ENCODE results near the gene ENTR1.

Gene ENTR1

DNA sequence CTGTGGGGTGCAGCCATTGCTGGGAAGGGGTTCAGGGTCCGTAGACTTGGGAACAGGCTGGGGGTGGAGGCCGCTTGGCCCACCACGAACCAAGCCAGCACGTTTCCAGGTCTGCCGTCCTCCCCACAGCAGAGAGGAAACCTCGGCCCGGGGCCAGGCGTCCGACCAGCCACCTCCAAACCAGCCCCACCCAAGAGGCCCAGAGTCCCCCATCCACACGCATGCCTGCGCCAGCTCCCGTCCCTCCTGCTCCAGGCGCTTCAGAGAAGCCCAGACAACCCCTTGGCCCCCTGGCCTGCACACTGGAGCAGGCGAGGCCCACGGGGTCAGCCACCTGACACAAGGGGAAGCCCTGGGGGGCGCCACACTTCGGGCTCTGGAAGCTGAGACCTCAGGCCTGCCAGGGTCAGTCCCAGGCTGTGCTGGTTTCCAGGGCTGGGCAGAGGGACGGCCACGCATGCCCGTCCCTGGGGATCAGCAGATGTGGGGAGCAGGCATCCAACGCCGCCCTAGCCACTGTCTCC, 53.1 kb downstream of the ENTR1 start:
- in situ Hi-C loops (cut with HindIII; ENCODE audit: low pct_ligation_motif_present, low pct_unique_long_range_greater_than_20kb, low sequenced_read_pairs) = no loop called here
- no peak for DNase-seq

DNA sequence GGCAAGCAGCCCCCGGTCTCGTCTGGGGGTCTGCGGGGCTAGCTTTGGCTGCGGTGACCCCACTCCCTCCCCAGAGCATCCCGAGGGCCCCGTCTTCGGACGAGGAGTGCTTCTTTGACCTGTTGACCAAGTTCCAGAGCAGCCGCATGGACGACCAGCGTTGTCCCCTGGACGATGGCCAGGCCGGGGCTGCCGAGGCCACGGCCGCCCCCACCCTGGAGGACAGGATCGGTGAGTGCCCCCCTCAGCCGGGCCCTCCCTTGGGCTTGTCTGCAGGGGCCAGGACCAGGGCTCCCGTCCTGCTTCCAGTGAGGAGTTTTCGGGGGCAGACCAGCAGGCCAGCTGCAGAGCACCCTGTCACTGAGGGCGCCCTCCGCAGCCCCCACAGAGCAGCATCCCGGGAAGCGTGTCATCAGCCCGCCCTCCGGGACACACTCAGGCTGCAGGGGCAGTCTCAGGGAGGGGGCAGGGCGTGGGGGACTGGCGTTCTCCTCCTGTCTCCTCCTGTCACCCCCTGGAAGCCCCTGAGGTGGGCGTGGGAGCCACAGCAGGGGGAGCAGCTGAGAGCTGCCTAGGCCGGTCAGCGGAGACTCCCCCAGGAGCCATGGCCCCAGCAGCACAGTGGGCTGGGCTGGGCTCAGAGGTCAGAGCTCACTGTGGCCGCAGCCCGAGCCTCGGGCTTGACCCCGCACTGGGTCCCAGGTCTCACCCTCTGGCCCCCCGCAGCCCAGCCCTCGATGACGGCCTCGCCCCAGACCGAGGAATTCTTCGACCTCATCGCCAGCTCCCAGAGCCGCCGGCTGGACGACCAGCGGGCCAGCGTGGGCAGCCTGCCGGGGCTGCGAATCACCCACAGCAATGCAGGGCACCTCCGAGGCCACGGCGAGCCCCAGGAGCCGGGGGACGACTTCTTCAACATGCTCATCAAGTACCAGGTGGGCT, 54.5 kb downstream of the ENTR1 start:
- DNase-seq = no peak
- in situ Hi-C loops (cut with HindIII; ENCODE audit: low pct_ligation_motif_present, low pct_unique_long_range_greater_than_20kb, low sequenced_read_pairs) = no loop called here

DNA sequence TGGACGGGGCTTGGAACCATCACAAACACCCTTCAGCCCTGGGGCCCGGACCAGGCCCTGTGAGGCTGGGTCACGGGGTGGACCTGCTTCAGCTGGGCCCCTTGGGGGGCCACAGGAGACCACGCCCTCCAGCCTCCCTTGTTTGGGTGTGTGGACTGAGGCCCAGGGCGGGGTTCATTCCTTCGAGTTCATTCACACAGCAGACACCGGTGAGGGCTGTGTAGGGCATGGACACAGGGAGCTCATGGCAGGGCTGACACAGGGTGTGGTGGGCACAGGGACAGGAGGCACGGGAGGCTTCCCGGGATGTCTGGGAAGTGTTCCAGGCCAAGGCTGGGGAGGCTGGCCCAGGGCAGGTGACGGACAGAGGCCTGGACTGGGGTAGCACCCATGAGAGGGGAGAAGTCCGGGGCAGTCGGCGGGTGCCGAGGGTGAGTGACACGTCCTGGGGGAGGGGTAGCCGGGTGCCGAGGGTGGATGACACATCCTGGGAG, 55.8 kb downstream of the ENTR1 start:
- in situ Hi-C loops (cut with HindIII; ENCODE audit: low pct_ligation_motif_present, low pct_unique_long_range_greater_than_20kb, low sequenced_read_pairs) = no loop called here
- DNase-seq = no peak

GRCh38 chr9:136353757-136354488, 56.5 kb downstream of the ENTR1 start:
- no peak for DNase-seq
- in situ Hi-C loops (cut with HindIII; ENCODE audit: low pct_ligation_motif_present, low pct_unique_long_range_greater_than_20kb, low sequenced_read_pairs) = no loop called here

- DNase-seq = no peak
- in situ Hi-C loops (cut with HindIII; ENCODE audit: low pct_ligation_motif_present, low pct_unique_long_range_greater_than_20kb, low sequenced_read_pairs) = no loop called here
Measured at GRCh38 chr9:136353088-136353487, 57.3 kb downstream of the ENTR1 start.

DNA sequence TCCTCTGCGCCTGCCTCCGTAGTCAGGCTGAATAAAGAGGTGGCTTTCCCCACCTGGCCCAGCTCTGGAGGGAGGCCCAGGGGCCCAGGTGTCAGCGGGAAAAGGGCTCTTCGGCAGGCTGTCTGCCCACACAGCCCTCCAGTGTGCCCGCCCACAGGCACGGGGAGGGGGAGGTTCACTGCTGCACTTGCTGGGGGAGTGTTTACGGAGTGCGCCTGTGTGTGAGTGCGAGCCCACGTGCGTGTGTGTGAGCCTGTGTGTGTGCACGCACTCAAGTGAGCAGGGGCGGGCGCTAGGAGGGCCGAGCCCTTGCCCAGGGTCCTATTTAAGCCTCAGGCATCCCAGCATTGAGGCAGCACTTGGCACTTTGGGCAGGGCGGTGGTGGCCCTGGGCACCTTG, 57.7 kb downstream of the ENTR1 start:
- in situ Hi-C loops (cut with HindIII; ENCODE audit: low pct_ligation_motif_present, low pct_unique_long_range_greater_than_20kb, low sequenced_read_pairs) = no loop called here
- no peak for DNase-seq

Measured in ACHN (cell line).